CD14-positive monocyte (primary cell): ENCODE data around the gene ANGPTL2. TPM values are rescaled to one million over a fixed set of nuclear protein-coding genes. Genes with fewer than 3 reads are reported as not detected.

Experiments used
- DNase-seq, 3 donors: peaks; one replicate each; pipeline ENCODE4 v3.0.0-alpha.2; 2011 to 2022
- H2AFZ ChIP-seq: 2 replicates; pipeline ENCODE4 v1.6.0; 2012; ENCODE audit warnings: mild to moderate bottlenecking, low read depth, low read length, inconsistent platforms; ENCODE audit not compliant: insufficient read depth, poor library complexity, severe bottlenecking
- H3K27ac ChIP-seq, 2 donors: 1 replicate in 1 of 2; 2 replicates in 1 of 2; pipeline ENCODE4 v1.5.1; 2012 to 2013; ENCODE audit warnings: low read length in 2 of 2, control low read depth in 1 of 2, inconsistent platforms in 1 of 2, low read depth in 1 of 2, mild to moderate bottlenecking in 1 of 2
- H3K27me3 ChIP-seq, 2 donors: one replicate each; pipeline versions ENCODE4 v1.6.0 to v1.6.1; 2011 to 2013; ENCODE audit warnings: low read length in 2 of 2; ENCODE audit not compliant: control insufficient read depth in 2 of 2, insufficient read depth in 2 of 2
- H3K36me3 ChIP-seq, 2 donors: replicated peaks in 1 of 2; 1 replicate in 1 of 2; 2 replicates in 1 of 2; pipeline versions ENCODE4 v1.5.1 to v1.6.1; 2012 to 2013; ENCODE audit warnings: low read length in 2 of 2, control low read depth in 1 of 2, inconsistent platforms in 1 of 2, mild to moderate bottlenecking in 1 of 2; ENCODE audit not compliant: insufficient read depth in 2 of 2, control insufficient read depth in 1 of 2
- H3K4me1 ChIP-seq, 2 donors: 1 replicate in 1 of 2; 2 replicates in 1 of 2; pipeline versions ENCODE4 v1.5.1 to v1.6.1; 2012 to 2013; ENCODE audit warnings: low read length in 2 of 2, control low read depth in 1 of 2, inconsistent platforms in 1 of 2, mild to moderate bottlenecking in 1 of 2, moderate library complexity in 1 of 2; ENCODE audit not compliant: insufficient read depth in 2 of 2, control insufficient read depth in 1 of 2
- H3K4me2 ChIP-seq: replicated peaks from 2 replicates; pipeline ENCODE3; 2012; ENCODE audit warnings: low read length, moderate library complexity, mild to moderate bottlenecking; ENCODE audit not compliant: poor library complexity, severe bottlenecking; ENCODE audit errors: extremely low read depth
- H3K4me3 ChIP-seq, 3 experiments: fragments of 200-600 bp in 1 of 3; sonication (generic) in 1 of 3; replicated peaks in 1 of 3; 1 replicate in 2 of 3; 2 replicates in 1 of 3; pipeline ENCODE4 v1.5.1; 2011 to 2013; ENCODE audit warnings: low read length in 3 of 3, mild to moderate bottlenecking in 3 of 3, control low read depth in 2 of 3, low read depth in 2 of 3, inconsistent platforms in 1 of 3, moderate library complexity in 1 of 3
- H3K79me2 ChIP-seq: 2 replicates; pipeline ENCODE4 v1.6.0; 2012; ENCODE audit warnings: mild to moderate bottlenecking, control low read depth, inconsistent platforms, low read length, moderate library complexity; ENCODE audit not compliant: insufficient read depth
- H3K9ac ChIP-seq: 2 replicates; pipeline ENCODE4 v1.6.0; 2017; ENCODE audit warnings: low read length, mild to moderate bottlenecking; ENCODE audit not compliant: insufficient read depth, poor library complexity, severe bottlenecking
- H3K9me3 ChIP-seq, 2 donors: replicated peaks in 1 of 2; 1 replicate in 1 of 2; 2 replicates in 1 of 2; pipeline versions ENCODE4 v1.5.1 to v1.6.1; 2012 to 2013; ENCODE audit warnings: low read length in 2 of 2, control low read depth in 1 of 2; ENCODE audit not compliant: control insufficient read depth in 1 of 2, insufficient read depth in 1 of 2
- H4K20me1 ChIP-seq: 2 replicates; pipeline ENCODE4 v1.6.0; 2012; ENCODE audit warnings: mild to moderate bottlenecking, low read length, control low read depth, moderate library complexity; ENCODE audit not compliant: insufficient read depth
- H3K27ac Mint-ChIP-seq, 7 donors: one replicate each; pipeline ENCODE4 v1.8.0; 2020; ENCODE audit warnings: mild to moderate bottlenecking in 7 of 7, mixed read lengths in 7 of 7, moderate library complexity in 6 of 7, inconsistent platforms in 2 of 7
- H3K27me3 Mint-ChIP-seq, 3 donors: one replicate each; pipeline ENCODE4 v1.8.0; 2021 to 2022; ENCODE audit warnings: low read depth in 3 of 3, mild to moderate bottlenecking in 3 of 3, mixed read lengths in 3 of 3, moderate library complexity in 3 of 3, inconsistent platforms in 1 of 3
- H3K36me3 Mint-ChIP-seq, 2 donors: one replicate each; pipeline ENCODE4 v1.8.0; 2020; ENCODE audit warnings: mixed read lengths in 2 of 2, inconsistent platforms in 1 of 2, mild to moderate bottlenecking in 1 of 2
- H3K4me1 Mint-ChIP-seq: one replicate; pipeline ENCODE4 v1.8.0; 2020; ENCODE audit warnings: mild to moderate bottlenecking, mixed read lengths
- H3K4me3 Mint-ChIP-seq, 2 donors: one replicate each; pipeline ENCODE4 v1.8.0; 2020; ENCODE audit warnings: mild to moderate bottlenecking in 2 of 2, mixed read lengths in 2 of 2, moderate library complexity in 1 of 2
- H3K9me3 Mint-ChIP-seq, 7 donors: one replicate each; pipeline ENCODE4 v1.8.0; 2020 to 2022; ENCODE audit warnings: mixed read lengths in 7 of 7, mild to moderate bottlenecking in 6 of 7, moderate library complexity in 6 of 7, inconsistent platforms in 2 of 7
- CTCF ChIP-seq: fragments of 200-600 bp; IDR thresholded peaks from one replicate; pipeline ENCODE4 v1.8.0; 2022; ENCODE audit warnings: antibody characterized with exemption, mild to moderate bottlenecking
- WGBS: methylation state at CpG from one replicate; pipeline ENCODE4 v1.1.5; 2013; ENCODE audit warnings: missing lambda C conversion rate; ENCODE audit not compliant: insufficient coverage; 5-methylcytosine and 5-hydroxymethylcytosine counted together
- intact Hi-C, 2 donors: fragments of 100-400 bp; cut with micrococcal nuclease; formaldehyde crosslinking; loops; one replicate each; pipeline versions ENCODE4 v1.15.0 to v1.15.1; 2023
- polyA plus RNA-seq, 3 donors: library from polyadenylated mRNA; depleted of rRNA in 1 of 3; unstranded in 2 of 3; stranded (reverse) in 1 of 3; fragments of 300-500 nt in 2 of 3; fragments of >200 nt in 1 of 3; fragmentation: Illumina TruSeq in 2 of 3; gene quantifications; 1 replicate in 2 of 3; 2 replicates in 1 of 3; pipeline ENCODE4 v1.2.3, GENCODE V29; 2012 to 2021

Gene ANGPTL2
- polyA plus RNA-seq, 3 donors, result not detected

- Histone ChIP-seq H3K9me3 (no peaks in the 10 kb centered on the region), H3K4me1 (no peaks in the 10 kb centered on the region), H3K27ac (no peak overlapping the region), H2AFZ (no peak overlapping the region), H3K27me3 (no peaks in the 10 kb centered on the region), H3K9ac (no peak overlapping the region), H3K4me3 (no peak overlapping the region), H3K79me2 (no peaks in the 10 kb centered on the region), H3K4me2 (no peak overlapping the region), H4K20me1 (no peaks in the 10 kb centered on the region), H3K36me3 (no peaks in the 10 kb centered on the region)
- Mint-ChIP-seq H3K27me3 (peaks cover 4 to 15% (median 7%) of the 10 kb centered on the region in 3 donors), H3K9me3 (no peaks in the 10 kb centered on the region), H3K4me1 (peaks cover 3% of the 10 kb centered on the region), H3K4me3 (no peak overlapping the region), H3K36me3 (no peaks in the 10 kb centered on the region), H3K27ac (no peak overlapping the region)
- intact Hi-C loops, result no loop called here
- TF ChIP-seq CTCF, result no peak
- DNase-seq, result no peak
- WGBS, result 94% methylated on average over 2 of the region's 3 CpGs
These were observed 9.7 kb downstream of the ANGPTL2 start for GRCh38 chr9:127112735-127113161.

GRCh38 chr9:127112056-127112455, 10.4 kb downstream of the ANGPTL2 start:
- Histone ChIP-seq H3K9me3 (no peaks in the 10 kb centered on the region), H2AFZ (no peak overlapping the region), H3K4me3 (no peak overlapping the region), H3K9ac (no peak overlapping the region), H3K36me3 (no peaks in the 10 kb centered on the region), H3K79me2 (no peaks in the 10 kb centered on the region), H4K20me1 (no peaks in the 10 kb centered on the region), H3K27me3 (no peaks in the 10 kb centered on the region), H3K4me1 (no peaks in the 10 kb centered on the region), H3K4me2 (no peak overlapping the region), H3K27ac (no peak overlapping the region)
- intact Hi-C loops, result no loop called here
- H3K36me3 Mint-ChIP-seq, result no peaks in the 10 kb centered on the region
- no peak overlapping the region for H3K4me3 Mint-ChIP-seq
- H3K27ac Mint-ChIP-seq, result no peak overlapping the region
- no peak for DNase-seq
- TF ChIP-seq CTCF, result no peak
- peaks cover 4 to 13% (median 5%) of the 10 kb centered on the region in 3 donors for H3K27me3 Mint-ChIP-seq
- H3K4me1 Mint-ChIP-seq, result peaks cover 3% of the 10 kb centered on the region
- no peaks in the 10 kb centered on the region for H3K9me3 Mint-ChIP-seq
- WGBS, result 85% methylated on average over 7 of the region's 7 CpGs
